Progenitor cell of endocrine pancreas (in vitro differentiated cells): ENCODE measurements around the gene CCDC152. TPM values are rescaled to one million over a fixed set of nuclear protein-coding genes. Genes with fewer than 3 reads are reported as not detected.

ENCODE experiments used
- DNase-seq: peaks from one replicate; pipeline ENCODE4 v3.0.0; 2021; ENCODE audit warnings: low spot score; ENCODE audit not compliant: unreplicated experiment
- H3K27ac Mint-ChIP-seq: 2 replicates; pipeline ENCODE4 v1.8.0; 2021; ENCODE audit warnings: mild to moderate bottlenecking, moderate library complexity, mixed read lengths
- H3K27me3 Mint-ChIP-seq: 2 replicates; pipeline ENCODE4 v1.8.0; 2021; ENCODE audit warnings: mixed read lengths
- H3K36me3 Mint-ChIP-seq: 2 replicates; pipeline ENCODE4 v1.8.0; 2022; ENCODE audit warnings: mixed read lengths; ENCODE audit not compliant: insufficient read depth
- H3K4me1 Mint-ChIP-seq: 2 replicates; pipeline ENCODE4 v1.8.0; 2021; ENCODE audit warnings: low read depth, mixed read lengths
- H3K4me3 Mint-ChIP-seq: 2 replicates; pipeline ENCODE4 v1.8.0; 2021; ENCODE audit warnings: low read depth, mild to moderate bottlenecking, moderate library complexity, mixed read lengths
- H3K9me3 Mint-ChIP-seq: 2 replicates; pipeline ENCODE4 v1.8.0; 2021; ENCODE audit warnings: low read depth, mixed read lengths
- CTCF ChIP-seq: fragments of 200-600 bp; sonication (generic); IDR thresholded peaks from one replicate; pipeline ENCODE4 v1.5.0; 2021; ENCODE audit warnings: antibody characterized with exemption, mild to moderate bottlenecking; ENCODE audit not compliant: unreplicated experiment
- total RNA-seq: library from RNA; stranded (reverse); gene quantifications from 2 replicates; pipeline ENCODE4 v1.2.1, GENCODE V29; 2021

The CCDC152 gene
- total RNA-seq, 1 donor from 2014 or later = 0.17 TPM

GRCh38 chr5:42825422-42826148 is 69.0 kb downstream of the CCDC152 start:
- H3K27ac Mint-ChIP-seq = no peak overlapping the region

GRCh38 chr5:42826757-42827515 is 70.3 kb downstream of the CCDC152 start:
- Mint-ChIP-seq H3K4me1 (peaks cover 3% of the 10 kb centered on the region), H3K4me3 (no peak overlapping the region), H3K9me3 (no peaks in the 10 kb centered on the region), H3K36me3 (no peaks in the 10 kb centered on the region), H3K27ac (no peak overlapping the region), H3K27me3 (no peaks in the 10 kb centered on the region)
- no peak for DNase-seq
- TF ChIP-seq CTCF = no peak

More at GRCh38 chr5:42825422-42826148, 69.0 kb downstream of the CCDC152 start:
- Mint-ChIP-seq H3K36me3 (no peaks in the 10 kb centered on the region), H3K27me3 (no peaks in the 10 kb centered on the region), H3K4me3 (no peak overlapping the region), H3K9me3 (no peaks in the 10 kb centered on the region), H3K4me1 (peaks cover 3% of the 10 kb centered on the region)
- DNase-seq = no peak
- TF ChIP-seq CTCF = no peak

- TF ChIP-seq CTCF = no peak
- H3K9me3 Mint-ChIP-seq = peaks cover 3% of the 10 kb centered on the region
- no peak for DNase-seq
- H3K4me3 Mint-ChIP-seq = no peak overlapping the region
- no peak overlapping the region for H3K27ac Mint-ChIP-seq
- H3K36me3 Mint-ChIP-seq = no peaks in the 10 kb centered on the region
- no peaks in the 10 kb centered on the region for H3K27me3 Mint-ChIP-seq
- peaks cover 3% of the 10 kb centered on the region for H3K4me1 Mint-ChIP-seq
Measured at GRCh38 chr5:42828671-42829070, 72.1 kb downstream of the CCDC152 start.

- Mint-ChIP-seq H3K9me3 (peaks cover 20% of the 10 kb centered on the region), H3K4me1 (no peaks in the 10 kb centered on the region), H3K4me3 (no peak overlapping the region), H3K27me3 (no peaks in the 10 kb centered on the region), H3K27ac (no peak overlapping the region), H3K36me3 (no peaks in the 10 kb centered on the region)
- no peak for TF ChIP-seq CTCF
- DNase-seq = no peak
Measured at GRCh38 chr5:42830924-42831323, 74.3 kb downstream of the CCDC152 start.

- H3K36me3 Mint-ChIP-seq = no peaks in the 10 kb centered on the region
- H3K4me1 Mint-ChIP-seq = no peaks in the 10 kb centered on the region
- TF ChIP-seq CTCF = no peak
- no peak overlapping the region for H3K4me3 Mint-ChIP-seq
- peaks cover 20% of the 10 kb centered on the region for H3K9me3 Mint-ChIP-seq
- no peak overlapping the region for H3K27ac Mint-ChIP-seq
- no peak for DNase-seq
- no peaks in the 10 kb centered on the region for H3K27me3 Mint-ChIP-seq
Measured at GRCh38 chr5:42832060-42832459, 75.4 kb downstream of the CCDC152 start.
